GM21528 (cell line): ENCODE results near the gene CCL8.

Experiments used
- ATAC-seq: cut with Tn5 transposase; IDR thresholded peaks from one replicate; pipeline ENCODE4 v1.9.1; 2021; ENCODE audit warnings: mild to moderate bottlenecking, moderate library complexity; ENCODE audit not compliant: unreplicated experiment, low FRiP score

The CCL8 gene

GRCh38 chr17:34319039-34319483 is at the start of gene CCL8:
Gene CCL8, plus strand, starts transcription at chr17:34319435. Its CDS starts 67 bp downstream, at chr17:34319502.
- no peak for ATAC-seq

GRCh38 chr17:34269969-34270368 is 49.3 kb upstream of the CCL8 start, which contains the start of gene CCL7:
Gene CCL7, plus strand, starts transcription at chr17:34270221. Its CDS starts 70 bp downstream, at chr17:34270291.
- no peak for ATAC-seq

DNA sequence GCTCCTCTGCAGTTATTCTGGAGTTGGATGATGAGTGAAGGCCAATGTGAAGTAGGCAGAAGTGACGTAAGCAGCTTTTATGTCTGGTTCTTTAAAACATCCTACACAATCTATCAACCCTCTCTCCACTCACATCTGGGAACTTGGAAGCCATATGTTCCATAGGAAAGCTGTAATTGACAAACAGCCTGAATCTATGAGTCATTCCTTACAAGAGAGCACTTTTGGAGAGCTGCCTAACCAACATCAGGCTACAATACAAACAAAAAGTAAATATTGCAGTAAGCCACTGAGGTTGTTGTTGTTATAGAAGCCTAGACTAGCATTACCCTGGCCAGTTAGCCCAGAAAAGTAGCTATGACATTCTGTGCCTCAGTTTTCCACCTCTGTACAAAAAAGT is 43.4 kb upstream of the CCL8 start:
- ATAC-seq, result no peak

- no peak for ATAC-seq
These were observed 42.4 kb upstream of the CCL8 start for GRCh38 chr17:34276826-34277225.

DNA sequence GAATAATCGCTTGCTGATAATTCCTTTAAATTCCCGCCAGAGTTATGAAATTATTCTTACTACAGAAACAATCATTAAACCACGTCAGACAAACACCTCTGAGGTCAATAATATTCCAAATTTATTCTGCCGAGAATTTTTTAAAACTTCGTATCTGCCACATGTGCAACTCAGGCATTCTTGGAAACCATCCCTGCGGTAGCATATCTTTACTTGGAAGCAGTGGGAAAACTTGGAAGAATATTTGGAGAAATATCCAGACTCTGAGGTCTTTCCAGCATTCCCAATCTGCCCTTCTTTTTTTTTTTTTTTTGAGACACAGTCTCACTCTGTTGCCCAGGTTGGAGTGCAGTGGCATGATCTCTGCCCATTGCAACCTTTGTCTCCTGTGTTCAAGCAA is 35.7 kb upstream of the CCL8 start:
- no peak for ATAC-seq

GRCh38 chr17:34285286-34285792 is 33.9 kb upstream of the CCL8 start, which contains the start of gene CCL11:
Gene CCL11, plus strand, starts transcription at chr17:34285742. Its CDS starts 67 bp downstream, at chr17:34285809.
- ATAC-seq, result no peak

- no peak for ATAC-seq
These were observed 31.4 kb upstream of the CCL8 start for GRCh38 chr17:34287875-34288274.

GRCh38 chr17:34290586-34290985 is 28.6 kb upstream of the CCL8 start:
- no peak for ATAC-seq

- no peak for ATAC-seq
These were observed 27.4 kb upstream of the CCL8 start for GRCh38 chr17:34291721-34292348.

GRCh38 chr17:34299027-34299426 is 20.2 kb upstream of the CCL8 start:
- no peak for ATAC-seq

- no peak for ATAC-seq
These were observed 19.2 kb upstream of the CCL8 start for GRCh38 chr17:34299956-34300577.

GRCh38 chr17:34300652-34301370 is 18.4 kb upstream of the CCL8 start:
- ATAC-seq, result no peak

- no peak for ATAC-seq
These were observed 17.2 kb upstream of the CCL8 start for GRCh38 chr17:34301986-34302385.

DNA sequence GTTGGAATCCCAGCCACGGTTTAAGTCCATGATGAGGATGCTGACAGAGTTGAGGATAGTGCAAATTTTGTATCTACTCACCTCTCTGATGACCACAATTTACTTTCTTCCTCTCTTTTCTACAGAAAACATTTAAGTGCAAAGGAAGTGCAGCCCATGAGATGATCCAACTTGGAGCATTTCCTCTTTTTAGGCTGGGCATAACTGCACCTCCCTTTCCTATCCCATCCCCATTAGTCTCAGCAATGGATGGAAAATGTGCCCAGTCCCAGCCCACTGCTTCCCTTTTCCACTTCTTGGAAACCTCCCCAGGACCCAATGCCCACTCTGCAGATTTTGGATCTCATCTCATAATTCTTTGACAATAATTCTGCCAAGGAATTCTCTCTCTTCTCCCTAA is 16.6 kb upstream of the CCL8 start:
- no peak for ATAC-seq

DNA sequence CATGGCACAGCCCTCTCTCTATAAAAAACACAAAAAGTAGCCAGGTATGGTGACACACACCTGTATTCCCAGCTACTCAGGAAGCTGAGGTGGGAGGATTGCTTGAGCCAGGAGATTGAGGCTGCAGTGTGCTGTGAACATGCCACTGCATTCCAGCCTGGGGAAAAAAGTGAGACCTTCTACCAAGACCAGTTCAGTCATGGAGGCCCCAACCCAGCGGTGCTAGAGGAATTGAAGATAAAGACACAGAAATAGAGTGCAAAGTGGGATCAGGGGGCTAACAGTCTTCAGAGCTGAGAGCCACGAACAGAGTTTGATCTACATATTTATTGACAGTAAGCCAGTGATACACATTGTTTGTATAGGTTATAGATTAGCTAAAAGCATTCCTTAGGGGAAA is 15.6 kb upstream of the CCL8 start:
- ATAC-seq, result no peak

DNA sequence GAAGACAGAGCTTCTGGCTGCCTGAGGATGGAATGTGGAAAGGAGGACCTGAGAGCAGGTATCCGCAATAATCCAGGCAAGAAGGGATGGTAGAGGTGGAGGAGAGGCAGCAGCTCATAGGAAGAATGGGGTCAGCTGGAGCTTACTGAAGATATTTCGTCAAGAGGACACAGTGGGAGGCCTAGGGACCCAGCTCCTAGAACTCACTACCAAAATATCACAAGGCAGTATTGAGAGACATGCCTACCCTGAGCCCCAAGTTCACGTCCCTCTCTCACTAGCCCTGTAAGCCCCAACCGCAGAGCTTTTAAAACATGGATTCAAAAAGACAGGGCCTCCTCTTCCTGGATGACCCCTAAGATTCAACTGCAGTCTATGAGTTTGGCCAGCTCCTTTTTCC is 14.2 kb upstream of the CCL8 start:
- ATAC-seq, result no peak

GRCh38 chr17:34305606-34306005 is 13.6 kb upstream of the CCL8 start:
- ATAC-seq, result no peak

DNA sequence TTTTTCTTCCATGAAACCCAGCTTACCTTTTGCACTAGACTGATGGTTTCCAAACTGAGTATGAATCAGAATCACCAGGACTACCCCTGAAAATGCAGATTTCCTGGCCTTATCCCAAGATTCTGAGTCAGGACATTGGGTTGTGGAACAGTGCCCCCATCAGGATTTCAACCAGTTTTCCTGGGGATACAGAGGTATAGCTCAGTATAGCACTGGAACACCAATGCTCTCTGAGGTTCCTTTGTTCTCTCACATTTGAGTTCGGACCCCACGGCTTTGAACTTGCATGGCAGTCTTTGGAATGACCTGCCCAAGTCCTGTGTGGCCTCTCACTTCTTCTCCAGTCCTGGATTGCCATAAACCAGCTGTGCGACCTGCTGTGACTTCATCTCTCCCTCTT is 12.8 kb upstream of the CCL8 start:
- ATAC-seq, result no peak

DNA sequence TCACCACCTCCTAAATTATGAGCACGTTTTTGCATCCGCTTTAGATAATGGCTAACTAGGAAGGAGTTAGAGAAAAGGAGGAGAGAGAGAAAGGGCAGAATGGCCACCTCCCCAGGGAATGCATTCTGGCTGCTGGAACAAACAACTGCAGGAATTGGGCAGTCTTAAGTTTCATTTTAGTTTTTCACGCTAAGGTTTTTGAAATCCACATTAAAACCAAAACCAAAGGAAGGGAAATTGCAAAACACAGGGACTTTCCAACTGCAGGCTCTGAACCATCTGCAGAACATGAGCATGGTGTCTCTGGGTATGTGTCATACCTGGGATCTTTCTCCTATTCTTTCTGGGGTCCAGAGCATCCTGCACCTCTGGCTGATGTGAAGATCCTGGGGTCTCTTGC is 12.1 kb upstream of the CCL8 start:
- no peak for ATAC-seq

GRCh38 chr17:34308371-34308770 is 10.9 kb upstream of the CCL8 start:
- ATAC-seq, result no peak

DNA sequence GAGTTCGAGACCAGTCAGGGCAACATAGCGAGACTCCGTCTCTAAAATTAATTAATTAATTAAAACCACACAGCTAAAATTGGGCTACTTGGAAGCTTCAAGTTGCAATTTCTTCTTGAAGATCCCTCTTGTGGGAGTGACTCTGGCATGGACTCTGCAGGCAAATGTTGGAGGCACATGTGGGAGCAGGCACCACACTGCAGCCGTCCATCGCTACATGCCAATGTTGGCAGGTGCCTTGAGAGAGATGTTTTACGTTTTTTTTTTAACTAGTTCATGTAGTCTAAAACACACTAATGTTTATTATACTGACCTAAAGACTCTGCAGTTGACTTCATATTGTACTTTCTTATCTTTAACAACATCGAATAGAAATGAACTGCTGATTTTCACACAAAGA is 7.9 kb upstream of the CCL8 start:
- no peak for ATAC-seq
